NCI-H345 (cell line): ENCODE data around the gene TMEM106C.

Source experiments
- DNase-seq: peaks from one replicate; lab custom pipeline; 2025; lab: John Stamatoyannopoulos, UW

TMEM106C gene

GRCh38 chr12:47979686-47980085, 16.3 kb downstream of the TMEM106C start:
- DNase-seq, result no peak

GRCh38 chr12:47980197-47980596, 16.8 kb downstream of the TMEM106C start:
- DNase-seq, result no peak

GRCh38 chr12:47980779-47981495, 17.5 kb downstream of the TMEM106C start:
- no peak for DNase-seq

GRCh38 chr12:47981496-47982260, 18.3 kb downstream of the TMEM106C start:
- no peak for DNase-seq

- DNase-seq, result no peak
Observed at GRCh38 chr12:47982311-47982710, 18.9 kb downstream of the TMEM106C start.

GRCh38 chr12:47982770-47983169, 19.4 kb downstream of the TMEM106C start:
- DNase-seq, result no peak

GRCh38 chr12:47983541-47984115, 20.2 kb downstream of the TMEM106C start:
- DNase-seq, result no peak

- DNase-seq, result no peak
Observed at GRCh38 chr12:47984331-47984801, 21.0 kb downstream of the TMEM106C start.

GRCh38 chr12:47985596-47986290, 22.3 kb downstream of the TMEM106C start:
- no peak for DNase-seq

- DNase-seq, result no peak
Observed at GRCh38 chr12:47986291-47986660, 22.9 kb downstream of the TMEM106C start.

- DNase-seq, result no peak
Observed at GRCh38 chr12:47986832-47987231, 23.4 kb downstream of the TMEM106C start.

- no peak for DNase-seq
Observed at GRCh38 chr12:47987411-47988072, 24.1 kb downstream of the TMEM106C start.

- DNase-seq, result no peak
Observed at GRCh38 chr12:47988073-47989022, 25.0 kb downstream of the TMEM106C start.

GRCh38 chr12:47989023-47989417, 25.6 kb downstream of the TMEM106C start:
- no peak for DNase-seq

- no peak for DNase-seq
Observed at GRCh38 chr12:47989666-47990065, 26.3 kb downstream of the TMEM106C start.

- no peak for DNase-seq
Observed at GRCh38 chr12:47990351-47991105, 27.1 kb downstream of the TMEM106C start.

- no peak for DNase-seq
Observed at GRCh38 chr12:47991106-47992061, 28.0 kb downstream of the TMEM106C start.

GRCh38 chr12:47992776-47993175, 29.4 kb downstream of the TMEM106C start:
- DNase-seq, result no peak

- DNase-seq, result no peak
Observed at GRCh38 chr12:47993491-47993890, 30.1 kb downstream of the TMEM106C start.
